ENCODE data around the gene SUPT6H.

GRCh38 chr17:28707339-28707720, 45.3 kb downstream of the SUPT6H start:
- TF ChIP-seq CTCF (IDR thresholded peaks at IDR 0.05; ENCODE audit: poor library complexity) (no peak), EZH2 (IDR thresholded peaks at IDR 0.05; ENCODE audit: borderline replicate concordance) (no peak), EZH2phosphoT487 (IDR thresholded peaks at IDR 0.05; ENCODE audit: low read depth, severe bottlenecking, unreplicated experiment) (no peak)

All from hepatocyte (in vitro differentiated cells).